GM19372 (cell line): ENCODE measurements around the gene NLRP4.

Experiments used
- ATAC-seq: cut with Tn5 transposase; IDR thresholded peaks from one replicate; pipeline ENCODE4 v1.9.1; 2021; ENCODE audit warnings: mild to moderate bottlenecking, low read depth, moderate library complexity; ENCODE audit not compliant: unreplicated experiment

Gene NLRP4, protein sequence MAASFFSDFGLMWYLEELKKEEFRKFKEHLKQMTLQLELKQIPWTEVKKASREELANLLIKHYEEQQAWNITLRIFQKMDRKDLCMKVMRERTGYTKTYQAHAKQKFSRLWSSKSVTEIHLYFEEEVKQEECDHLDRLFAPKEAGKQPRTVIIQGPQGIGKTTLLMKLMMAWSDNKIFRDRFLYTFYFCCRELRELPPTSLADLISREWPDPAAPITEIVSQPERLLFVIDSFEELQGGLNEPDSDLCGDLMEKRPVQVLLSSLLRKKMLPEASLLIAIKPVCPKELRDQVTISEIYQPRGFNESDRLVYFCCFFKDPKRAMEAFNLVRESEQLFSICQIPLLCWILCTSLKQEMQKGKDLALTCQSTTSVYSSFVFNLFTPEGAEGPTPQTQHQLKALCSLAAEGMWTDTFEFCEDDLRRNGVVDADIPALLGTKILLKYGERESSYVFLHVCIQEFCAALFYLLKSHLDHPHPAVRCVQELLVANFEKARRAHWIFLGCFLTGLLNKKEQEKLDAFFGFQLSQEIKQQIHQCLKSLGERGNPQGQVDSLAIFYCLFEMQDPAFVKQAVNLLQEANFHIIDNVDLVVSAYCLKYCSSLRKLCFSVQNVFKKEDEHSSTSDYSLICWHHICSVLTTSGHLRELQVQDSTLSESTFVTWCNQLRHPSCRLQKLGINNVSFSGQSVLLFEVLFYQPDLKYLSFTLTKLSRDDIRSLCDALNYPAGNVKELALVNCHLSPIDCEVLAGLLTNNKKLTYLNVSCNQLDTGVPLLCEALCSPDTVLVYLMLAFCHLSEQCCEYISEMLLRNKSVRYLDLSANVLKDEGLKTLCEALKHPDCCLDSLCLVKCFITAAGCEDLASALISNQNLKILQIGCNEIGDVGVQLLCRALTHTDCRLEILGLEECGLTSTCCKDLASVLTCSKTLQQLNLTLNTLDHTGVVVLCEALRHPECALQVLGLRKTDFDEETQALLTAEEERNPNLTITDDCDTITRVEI

DNA sequence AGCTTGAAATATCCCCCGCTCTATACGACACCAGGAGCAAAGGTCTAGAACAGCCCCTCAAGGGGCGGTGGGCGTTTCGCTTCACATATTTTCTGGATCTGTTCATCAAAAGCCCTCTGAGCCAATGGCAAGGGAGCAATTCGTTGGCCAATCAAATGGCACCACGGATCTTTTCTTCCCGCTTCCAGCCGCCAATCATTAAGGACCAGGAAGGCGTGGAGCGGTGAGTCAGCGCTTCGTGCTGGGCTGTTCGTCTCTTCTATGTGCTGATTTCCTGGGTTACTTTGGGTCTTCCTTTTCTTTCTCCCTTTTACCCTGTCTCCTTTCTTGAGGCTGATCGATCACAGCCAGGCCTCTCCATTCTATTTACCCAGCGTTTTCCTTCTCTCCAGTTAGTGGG is at the start of gene NLRP4:
Gene NLRP4, plus strand, starts transcription at position 201 of the 400 bp plus-strand sequence. CDS start 15,541 bp downstream, outside the sequence.
- no peak for ATAC-seq

DNA sequence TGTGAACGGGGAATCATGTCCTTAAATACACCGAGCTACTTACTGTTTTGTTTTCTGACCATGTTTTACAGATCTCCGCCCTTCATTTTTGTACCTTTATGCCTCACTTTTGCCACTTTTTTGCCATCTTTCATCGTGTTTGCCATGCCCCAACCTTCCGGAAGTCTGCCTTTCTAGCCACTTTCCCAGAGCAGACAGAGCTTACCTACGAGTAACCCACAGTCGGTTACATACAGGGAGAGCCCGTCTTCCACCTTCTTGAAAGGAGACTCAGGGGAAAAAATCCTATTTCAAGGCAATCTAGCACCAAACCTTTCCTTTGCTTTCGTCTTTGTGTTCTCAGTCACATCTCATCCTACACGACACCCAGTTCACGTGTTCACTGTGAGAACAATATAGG is 41.3 kb upstream of the NLRP4 start:
- ATAC-seq, result no peak

DNA sequence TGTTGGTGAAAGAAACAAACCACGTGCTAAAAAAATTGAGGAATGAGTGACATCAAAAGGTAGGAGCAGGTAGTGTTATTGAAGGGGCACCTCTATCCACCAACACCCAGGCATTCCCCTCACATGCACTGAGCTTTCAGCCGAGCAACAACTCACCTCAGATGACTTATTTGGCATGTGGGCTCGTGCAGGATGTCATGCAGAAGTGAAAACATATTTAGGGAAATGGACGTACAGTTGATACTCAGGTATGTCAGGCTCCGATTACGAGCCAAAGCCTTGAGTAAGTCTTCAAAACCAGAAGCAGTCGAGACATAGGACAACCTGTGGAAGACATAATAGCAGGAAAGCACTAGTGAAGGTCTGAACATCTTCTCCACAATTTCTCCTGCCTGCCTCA is 34.9 kb upstream of the NLRP4 start:
- ATAC-seq, result no peak

DNA sequence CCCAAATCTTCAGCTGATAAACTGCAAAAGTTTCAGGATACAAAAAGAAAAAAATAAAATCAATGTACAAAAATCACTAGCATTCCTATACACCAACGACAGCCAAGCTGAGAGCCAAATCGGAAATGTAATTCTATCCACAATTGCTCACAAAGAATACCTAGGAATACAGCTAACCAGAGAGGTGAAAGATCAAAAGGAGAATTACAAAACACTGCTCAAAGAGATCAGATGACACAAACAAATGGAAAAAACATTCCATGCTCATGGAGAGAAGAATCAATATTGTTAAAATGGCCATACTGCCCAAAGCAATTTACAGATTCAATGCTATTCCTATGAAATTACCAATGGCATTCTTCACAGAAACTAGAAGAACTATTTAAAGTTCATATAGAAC is 34.1 kb upstream of the NLRP4 start:
- no peak for ATAC-seq

DNA sequence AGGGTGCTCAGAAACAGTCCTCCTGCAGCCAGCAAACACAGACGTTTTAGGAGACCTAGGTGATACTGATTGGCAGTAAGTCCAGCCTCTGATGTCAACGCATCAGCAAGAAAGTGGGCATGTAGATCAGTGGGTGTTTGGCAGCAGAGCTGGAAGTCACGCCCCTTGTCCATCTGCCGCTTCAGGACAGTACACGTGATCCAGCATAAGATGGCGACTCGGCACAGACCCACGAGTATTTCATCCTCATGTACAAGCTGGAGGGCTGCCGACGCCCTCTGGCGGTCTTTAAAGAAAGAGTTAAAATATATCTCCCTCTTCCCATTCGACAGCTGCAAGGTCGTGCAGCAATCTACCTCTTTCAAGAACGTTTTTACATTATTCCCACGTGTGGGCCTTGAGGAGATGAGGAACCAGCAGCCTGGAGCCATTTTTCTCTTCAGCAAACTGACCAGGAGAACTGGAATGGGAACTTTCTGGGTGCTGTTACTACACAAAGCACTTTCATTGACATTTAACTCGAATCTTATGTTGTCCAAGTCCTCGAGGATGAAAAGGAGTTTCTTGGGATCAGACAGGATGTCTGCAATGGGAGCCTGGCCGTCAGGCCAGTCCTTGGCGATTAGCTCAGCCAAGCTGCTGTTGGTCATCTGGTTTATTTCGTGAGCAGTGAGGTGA is 26.8 kb upstream of the NLRP4 start:
- no peak for ATAC-seq

DNA sequence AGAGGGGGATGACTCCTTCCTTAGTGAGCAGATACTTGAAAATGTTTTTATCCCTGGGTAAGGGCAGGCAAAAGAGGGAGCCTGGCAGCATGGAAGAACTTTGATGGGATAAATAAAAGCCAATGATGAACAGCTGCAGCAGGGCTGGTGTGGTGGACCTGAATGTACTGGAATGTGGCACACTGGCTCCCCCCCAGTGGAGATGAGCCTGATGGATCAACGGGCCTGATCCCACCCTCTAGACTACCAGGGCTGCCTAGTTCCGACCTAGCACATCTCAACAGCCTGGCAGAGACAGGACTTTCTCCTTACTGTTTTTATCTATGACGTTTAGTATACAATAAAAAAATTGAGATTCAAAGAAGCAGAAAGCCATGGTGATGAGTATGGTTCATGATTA is 25.0 kb upstream of the NLRP4 start:
- ATAC-seq, result no peak

DNA sequence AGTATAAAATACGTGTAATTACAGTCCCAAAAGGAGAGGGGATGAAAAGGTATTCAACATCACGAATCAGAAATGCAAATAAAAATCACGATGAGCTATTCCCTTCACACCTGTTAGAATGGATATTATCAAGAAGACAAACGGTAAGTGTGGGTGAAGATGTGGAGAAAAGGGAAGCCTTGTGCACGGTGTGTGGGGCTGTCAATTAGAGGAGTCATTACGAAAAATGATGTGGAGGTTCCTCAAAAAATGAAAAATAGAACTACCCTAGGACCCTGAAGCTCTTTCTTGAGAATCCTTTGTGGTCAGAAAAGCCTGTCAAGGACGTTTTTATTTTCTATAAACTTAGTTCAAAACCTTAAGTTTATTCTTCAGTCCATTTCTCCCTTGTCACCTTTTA is 23.9 kb upstream of the NLRP4 start:
- ATAC-seq, result no peak

DNA sequence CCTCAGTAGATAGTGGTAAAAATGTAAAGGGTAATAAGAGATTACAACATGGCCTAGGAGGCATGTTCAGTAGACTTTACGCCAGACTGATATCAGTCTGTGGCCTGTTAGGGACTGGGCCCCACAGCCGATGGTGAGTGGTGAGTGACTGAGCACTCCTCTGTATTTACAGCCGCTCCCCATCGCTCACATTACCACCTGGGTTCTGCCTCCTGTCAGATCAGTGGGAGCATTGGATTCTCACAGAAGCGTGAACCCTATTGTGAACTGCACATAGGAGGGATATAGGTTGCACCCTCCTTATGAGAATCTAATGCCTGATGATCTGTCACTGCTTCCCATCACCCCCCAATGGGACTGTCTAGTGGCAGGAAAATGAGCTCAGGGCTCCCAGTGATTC is 22.4 kb upstream of the NLRP4 start:
- no peak for ATAC-seq

DNA sequence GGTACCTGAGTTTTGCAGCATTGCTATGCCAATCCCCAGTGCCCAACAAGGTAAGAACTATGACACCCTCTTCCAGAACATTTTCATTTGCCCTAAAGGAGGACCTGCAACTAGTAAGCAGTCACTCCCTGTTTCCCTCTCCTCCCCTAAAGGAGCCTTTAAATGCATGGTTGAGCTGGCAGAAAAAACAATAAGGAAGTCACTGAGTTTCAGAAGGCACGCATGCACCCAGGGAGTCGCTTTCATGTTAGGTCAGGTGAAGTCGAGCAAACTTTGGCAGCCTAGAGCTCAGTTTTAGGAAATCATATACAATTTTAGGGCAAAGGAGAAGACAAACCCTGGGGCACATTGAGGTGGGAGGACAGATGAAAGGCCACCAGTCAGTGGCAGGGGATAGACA is 16.3 kb upstream of the NLRP4 start:
- ATAC-seq, result no peak

DNA sequence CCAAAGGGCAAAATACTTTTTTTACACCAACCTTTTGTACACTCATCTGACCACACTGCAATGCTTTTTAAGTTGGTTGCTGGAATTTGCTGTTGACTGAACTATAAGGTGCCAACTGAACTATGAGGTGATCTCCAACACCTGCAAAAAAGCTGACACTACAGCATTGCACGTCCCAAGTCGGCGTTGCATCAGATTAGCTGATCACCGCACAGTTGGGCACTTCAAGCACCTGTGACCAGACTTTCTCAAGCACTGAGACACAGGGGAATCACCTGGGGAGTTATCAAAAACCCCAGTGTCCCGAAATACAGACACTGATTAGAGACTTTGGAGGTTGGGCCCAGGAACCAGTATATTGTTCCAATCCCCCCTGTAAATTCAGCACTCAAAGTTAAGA is 5.7 kb upstream of the NLRP4 start:
- ATAC-seq, result no peak

DNA sequence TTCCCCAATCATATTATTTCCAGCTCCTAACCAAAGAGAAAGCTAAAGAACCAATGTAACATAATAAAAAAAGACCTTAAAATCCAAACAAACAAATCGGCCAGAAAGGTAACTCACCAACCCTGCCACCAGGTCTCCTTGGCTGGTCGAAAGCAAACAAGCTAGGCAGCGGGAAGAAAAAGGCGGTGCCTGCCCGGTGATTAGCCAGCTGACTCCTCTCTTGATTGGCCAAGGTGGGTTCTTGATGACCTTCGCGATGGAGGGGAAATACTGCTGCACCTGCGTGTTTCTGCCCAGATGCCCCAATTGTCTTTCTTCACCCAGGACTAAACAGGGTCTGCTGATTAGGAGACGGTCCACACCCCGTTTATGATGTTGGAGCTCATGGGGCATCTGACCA is 4.5 kb upstream of the NLRP4 start, which contains the start of gene NLRP11:
Gene NLRP11, minus strand, starts transcription at position 154 of the 400 bp plus-strand sequence. CDS start 13,825 bp downstream, outside the sequence.
- ATAC-seq, result no peak

DNA sequence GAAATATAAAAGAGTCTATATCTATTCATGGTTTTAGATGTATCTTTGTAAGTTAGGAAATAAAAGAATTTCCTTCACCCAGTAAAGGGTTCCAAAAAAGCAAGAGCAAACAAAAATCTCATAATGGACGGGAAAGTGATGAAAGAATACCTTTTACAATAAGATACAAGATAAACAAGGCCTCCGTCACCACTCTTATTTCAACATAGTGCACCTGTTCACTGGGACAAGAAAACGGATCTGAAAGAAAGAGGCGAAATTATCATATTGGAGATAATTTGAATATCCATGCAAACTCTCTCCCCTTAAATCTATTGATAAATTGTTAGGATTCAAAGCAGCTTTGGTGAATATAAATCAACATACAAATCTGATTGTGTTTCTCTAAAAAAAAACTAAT is 3.7 kb upstream of the NLRP4 start:
- no peak for ATAC-seq

DNA sequence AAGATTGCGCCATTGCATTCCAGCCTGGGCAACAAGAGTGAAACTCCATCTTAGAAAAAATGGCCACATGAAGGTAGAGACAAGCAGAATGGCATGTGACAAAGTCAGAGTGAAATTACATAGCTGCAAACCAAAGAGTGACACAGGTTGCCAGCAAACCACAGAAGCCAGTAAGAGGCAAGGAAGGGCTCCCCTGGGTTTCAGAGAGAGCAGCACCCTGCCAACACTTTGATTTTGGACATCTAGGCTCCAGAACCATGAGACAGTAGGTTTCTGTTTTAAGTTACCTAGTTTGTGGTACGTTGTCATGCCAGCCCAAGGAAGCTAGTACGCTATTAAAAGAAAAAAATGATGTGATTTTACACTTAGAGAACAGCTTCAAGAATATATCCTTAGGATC is 1.9 kb downstream of the NLRP4 start:
- ATAC-seq, result no peak

DNA sequence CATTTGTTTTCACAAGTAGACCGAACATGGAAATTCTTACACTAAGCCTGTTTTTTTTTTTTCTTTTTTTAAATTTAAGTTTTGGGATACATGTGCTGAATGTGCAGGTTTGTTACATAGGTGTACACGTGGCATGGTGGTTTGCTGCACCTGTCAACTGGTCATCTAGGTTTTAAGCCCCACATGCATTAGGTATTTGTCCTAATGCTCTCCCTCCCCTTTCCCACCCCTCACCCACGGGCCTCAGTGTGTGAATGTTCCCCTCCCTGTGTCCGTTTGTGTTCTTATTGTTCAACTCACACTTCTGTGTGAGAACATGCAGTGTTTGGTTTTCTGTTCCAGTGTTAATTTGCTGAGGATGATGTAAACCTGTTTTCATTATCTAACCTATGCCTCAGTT is 2.6 kb downstream of the NLRP4 start:
- ATAC-seq, result no peak

DNA sequence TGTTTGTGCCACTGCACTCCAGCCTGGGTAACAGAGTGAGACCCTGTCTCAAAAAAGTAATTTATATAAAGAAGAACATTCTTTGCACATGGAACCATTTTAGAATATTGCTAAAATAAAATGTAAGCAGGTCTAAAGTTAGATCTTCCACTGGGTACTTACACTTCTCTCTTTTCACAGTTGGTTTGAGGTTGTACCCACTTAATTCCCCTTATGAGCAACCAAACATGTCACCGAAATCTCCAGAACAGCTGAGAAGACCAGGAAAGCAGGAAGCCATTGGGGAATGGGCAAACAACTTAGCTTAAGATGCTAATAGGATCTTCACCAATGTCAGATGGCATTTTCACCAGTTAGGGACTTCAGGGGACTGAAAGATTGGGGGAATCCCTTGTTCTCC is 18.8 kb downstream of the NLRP4 start:
- ATAC-seq, result no peak

DNA sequence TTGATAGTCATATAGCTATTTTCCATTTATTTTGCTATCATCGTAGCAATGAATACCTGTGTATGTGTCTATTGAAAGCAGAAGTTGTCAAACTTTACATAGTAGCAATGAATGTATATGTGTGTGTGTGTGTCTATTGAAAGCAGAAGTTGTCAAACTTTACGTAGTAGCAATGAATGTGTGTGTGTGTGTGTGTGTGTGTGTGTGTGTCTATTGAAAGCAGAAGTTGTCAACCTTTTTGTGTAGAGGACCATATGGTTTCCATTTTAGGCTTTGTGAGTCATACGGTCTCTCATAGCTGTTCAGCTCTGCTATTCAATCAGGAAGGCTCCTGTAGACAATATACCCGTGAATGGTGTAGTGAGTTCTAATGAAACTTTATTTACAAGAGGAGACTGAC is 20.8 kb downstream of the NLRP4 start:
- ATAC-seq, result no peak

DNA sequence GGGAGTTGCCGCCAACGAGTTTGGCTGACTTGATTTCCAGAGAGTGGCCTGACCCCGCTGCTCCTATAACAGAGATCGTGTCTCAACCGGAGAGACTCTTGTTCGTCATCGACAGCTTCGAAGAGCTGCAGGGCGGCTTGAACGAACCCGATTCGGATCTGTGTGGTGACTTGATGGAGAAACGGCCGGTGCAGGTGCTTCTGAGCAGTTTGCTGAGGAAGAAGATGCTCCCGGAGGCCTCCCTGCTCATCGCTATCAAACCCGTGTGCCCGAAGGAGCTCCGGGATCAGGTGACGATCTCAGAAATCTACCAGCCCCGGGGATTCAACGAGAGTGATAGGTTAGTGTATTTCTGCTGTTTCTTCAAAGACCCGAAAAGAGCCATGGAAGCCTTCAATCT is 21.6 kb downstream of the NLRP4 start:
- no peak for ATAC-seq

DNA sequence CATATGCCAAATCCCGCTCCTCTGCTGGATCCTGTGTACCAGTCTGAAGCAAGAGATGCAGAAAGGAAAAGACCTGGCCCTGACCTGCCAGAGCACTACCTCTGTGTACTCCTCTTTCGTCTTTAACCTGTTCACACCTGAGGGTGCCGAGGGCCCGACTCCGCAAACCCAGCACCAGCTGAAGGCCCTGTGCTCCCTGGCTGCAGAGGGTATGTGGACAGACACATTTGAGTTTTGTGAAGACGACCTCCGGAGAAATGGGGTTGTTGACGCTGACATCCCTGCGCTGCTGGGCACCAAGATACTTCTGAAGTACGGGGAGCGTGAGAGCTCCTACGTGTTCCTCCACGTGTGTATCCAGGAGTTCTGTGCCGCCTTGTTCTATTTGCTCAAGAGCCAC is 22.1 kb downstream of the NLRP4 start:
- ATAC-seq, result no peak

DNA sequence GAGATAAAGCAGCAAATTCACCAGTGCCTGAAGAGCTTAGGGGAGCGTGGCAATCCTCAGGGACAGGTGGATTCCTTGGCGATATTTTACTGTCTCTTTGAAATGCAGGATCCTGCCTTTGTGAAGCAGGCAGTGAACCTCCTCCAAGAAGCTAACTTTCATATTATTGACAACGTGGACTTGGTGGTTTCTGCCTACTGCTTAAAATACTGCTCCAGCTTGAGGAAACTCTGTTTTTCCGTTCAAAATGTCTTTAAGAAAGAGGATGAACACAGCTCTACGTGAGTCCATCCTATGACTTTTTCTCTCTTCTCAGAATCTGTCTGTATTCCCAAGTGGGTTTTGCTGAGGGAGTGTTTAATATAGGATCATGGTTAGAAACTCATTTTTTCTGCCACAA is 22.6 kb downstream of the NLRP4 start:
- ATAC-seq, result no peak

DNA sequence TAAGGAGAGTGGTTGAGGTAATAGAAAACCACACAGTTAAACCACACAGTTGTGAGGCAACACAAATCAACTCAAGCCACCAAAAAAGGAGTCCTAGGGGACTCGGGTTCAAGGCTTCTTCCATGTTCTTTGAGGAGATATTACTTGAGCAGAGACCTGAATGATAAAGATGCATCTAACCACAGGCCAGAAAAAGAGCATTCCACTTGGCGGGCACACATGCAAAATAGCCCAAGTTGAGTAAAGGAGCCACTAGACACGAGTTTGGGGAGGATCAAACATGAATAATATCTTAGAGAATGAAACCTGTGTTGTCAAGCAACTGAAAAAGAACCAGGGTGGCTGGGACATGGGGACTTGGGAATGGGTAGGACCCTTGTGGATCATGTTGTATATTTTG is 30.2 kb downstream of the NLRP4 start:
- ATAC-seq, result no peak

DNA sequence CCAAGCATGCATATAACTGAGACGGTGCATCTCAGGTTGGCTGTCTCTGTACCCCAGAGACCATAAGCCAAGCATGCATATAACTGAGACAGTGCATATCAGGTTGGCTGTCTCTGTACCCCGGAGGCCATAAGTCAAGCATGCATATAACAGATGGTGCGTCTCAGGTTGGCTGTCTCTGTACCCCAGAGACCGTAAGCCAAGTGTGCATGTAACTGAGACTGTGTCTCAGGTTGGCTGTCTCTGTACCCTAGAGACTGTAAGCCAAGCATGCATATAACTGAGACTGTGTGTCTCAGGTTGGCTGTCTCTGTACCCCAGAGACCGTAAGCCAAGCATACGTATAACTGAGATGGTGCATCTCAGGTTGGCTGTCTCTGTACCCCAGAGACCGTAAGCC is 30.8 kb downstream of the NLRP4 start:
- no peak for ATAC-seq
